AG04450 (cell line): ENCODE measurements around the gene APOC3. TPM values are rescaled to one million over a fixed set of nuclear protein-coding genes. Genes with fewer than 3 reads are reported as not detected.

Source experiments
- CTCF ChIA-PET: fragments of 300-600, 350-600 bp; formaldehyde crosslinking; extraction: SDS; loops from one replicate; lab custom pipeline; 2022; ENCODE audit warnings: antibody characterized with exemption, inconsistent platforms; lab: Charles Lee
- POLR2A ChIA-PET: fragments of 350-600 bp; formaldehyde crosslinking; extraction: SDS; loops from one replicate; lab custom pipeline; 2021; ENCODE audit warnings: antibody characterized with exemption, inconsistent platforms; lab: Yijun Ruan, JAX
- DNase-seq: peaks from one replicate; pipeline ENCODE4 v3.0.0-alpha.2; 2011; ENCODE audit warnings: low read depth, low spot score
- H3K27ac ChIP-seq: one replicate; pipeline ENCODE4 v1.5.1; 2012; ENCODE audit warnings: low read depth, low read length, control low read depth
- H3K27me3 ChIP-seq: one replicate; pipeline ENCODE4 v1.6.0; 2012; ENCODE audit warnings: low read length; ENCODE audit not compliant: control insufficient read depth, insufficient read depth
- H3K4me3 ChIP-seq: 2 replicates; pipeline ENCODE4 v1.5.1; 2011; ENCODE audit warnings: mild to moderate bottlenecking, low read depth, low read length, control low read depth
- H3K9me3 ChIP-seq: 2 replicates; pipeline ENCODE4 v1.5.1; 2012; ENCODE audit warnings: low read length; ENCODE audit not compliant: control insufficient read depth, insufficient read depth
- polyA plus RNA-seq: library from polyadenylated mRNA; depleted of rRNA; stranded (reverse); fragments of >200 nt; gene quantifications from 2 replicates; pipeline ENCODE4 v1.2.3, GENCODE V29; 2011
- TF ChIP-seq, protein P1 (sequence below): IDR thresholded peaks from 2 replicates; pipeline ENCODE4 v1.5.1; 2011; ENCODE audit warnings: low read depth, low read length, control low read depth, inconsistent platforms

The APOC3 gene
- polyA plus RNA-seq, 1 experiment: not detected

DNA sequence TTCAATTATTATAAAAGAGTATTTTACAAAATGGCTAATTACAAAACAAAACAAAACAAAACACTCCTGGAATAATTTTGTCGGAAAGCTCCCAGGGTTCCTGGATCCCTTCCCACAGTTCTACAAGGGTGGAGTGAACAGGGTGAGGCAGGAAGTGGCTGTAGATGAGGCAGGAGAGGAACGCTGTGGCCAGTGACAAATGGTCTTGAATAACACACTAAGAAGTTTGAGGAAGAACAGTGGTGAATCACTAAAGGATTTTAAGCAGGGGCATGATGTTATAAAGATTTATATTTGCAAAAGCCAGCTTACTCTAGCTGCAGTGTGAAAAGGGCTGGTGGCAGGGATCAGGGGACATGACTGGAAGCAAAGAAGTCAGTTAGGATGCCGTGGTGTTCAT, 41.5 kb downstream of the APOC3 start:
- H3K27ac ChIP-seq: no peak overlapping the region
- TF ChIP-seq, protein P1, sequence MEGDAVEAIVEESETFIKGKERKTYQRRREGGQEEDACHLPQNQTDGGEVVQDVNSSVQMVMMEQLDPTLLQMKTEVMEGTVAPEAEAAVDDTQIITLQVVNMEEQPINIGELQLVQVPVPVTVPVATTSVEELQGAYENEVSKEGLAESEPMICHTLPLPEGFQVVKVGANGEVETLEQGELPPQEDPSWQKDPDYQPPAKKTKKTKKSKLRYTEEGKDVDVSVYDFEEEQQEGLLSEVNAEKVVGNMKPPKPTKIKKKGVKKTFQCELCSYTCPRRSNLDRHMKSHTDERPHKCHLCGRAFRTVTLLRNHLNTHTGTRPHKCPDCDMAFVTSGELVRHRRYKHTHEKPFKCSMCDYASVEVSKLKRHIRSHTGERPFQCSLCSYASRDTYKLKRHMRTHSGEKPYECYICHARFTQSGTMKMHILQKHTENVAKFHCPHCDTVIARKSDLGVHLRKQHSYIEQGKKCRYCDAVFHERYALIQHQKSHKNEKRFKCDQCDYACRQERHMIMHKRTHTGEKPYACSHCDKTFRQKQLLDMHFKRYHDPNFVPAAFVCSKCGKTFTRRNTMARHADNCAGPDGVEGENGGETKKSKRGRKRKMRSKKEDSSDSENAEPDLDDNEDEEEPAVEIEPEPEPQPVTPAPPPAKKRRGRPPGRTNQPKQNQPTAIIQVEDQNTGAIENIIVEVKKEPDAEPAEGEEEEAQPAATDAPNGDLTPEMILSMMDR: no peak
- ChIA-PET POLR2A (no interaction called here), CTCF (interaction anchor here (0.7 to 2.8 kb wide), 3 partner anchors 9 to 80 kb away, joined by 3 to 13 read pairs (median 6); partner anchors contain the start of gene APOA5)
- DNase-seq: no peak
- H3K27me3 ChIP-seq: no peaks in the 10 kb centered on the region
- no peak overlapping the region for H3K4me3 ChIP-seq
- H3K9me3 ChIP-seq: no peaks in the 10 kb centered on the region

DNA sequence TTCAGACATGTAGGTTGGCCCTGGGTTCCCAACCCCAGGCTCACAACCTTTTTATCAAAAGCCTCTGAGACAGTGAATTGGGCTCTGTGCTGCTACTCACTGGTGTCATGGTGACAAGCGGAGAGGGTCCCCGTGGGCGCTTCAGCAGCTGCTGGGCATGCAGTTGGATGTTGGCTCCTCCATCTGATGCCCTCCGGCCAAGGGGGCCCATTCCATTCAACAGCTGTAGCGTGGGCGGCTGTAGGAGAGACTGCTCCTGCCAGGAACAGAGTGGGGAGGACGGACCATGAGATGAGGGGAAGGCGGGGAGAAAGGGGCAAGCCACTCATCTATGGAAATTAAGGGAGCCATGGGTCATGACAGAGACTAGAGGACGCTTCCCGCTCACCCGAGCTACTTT, 43.7 kb downstream of the APOC3 start:
- no peak for DNase-seq
- POLR2A ChIA-PET: no interaction called here
- Histone ChIP-seq H3K9me3 (no peaks in the 10 kb centered on the region), H3K4me3 (no peak overlapping the region), H3K27me3 (no peaks in the 10 kb centered on the region), H3K27ac (no peak overlapping the region)
- CTCF ChIA-PET: interaction anchor here (0.6 to 1.3 kb wide), 3 partner anchors 38 to 288 kb away, joined by 3 to 13 read pairs (median 4); no protein-coding TSS in a partner anchor
- TF ChIP-seq, protein P1: no peak

DNA sequence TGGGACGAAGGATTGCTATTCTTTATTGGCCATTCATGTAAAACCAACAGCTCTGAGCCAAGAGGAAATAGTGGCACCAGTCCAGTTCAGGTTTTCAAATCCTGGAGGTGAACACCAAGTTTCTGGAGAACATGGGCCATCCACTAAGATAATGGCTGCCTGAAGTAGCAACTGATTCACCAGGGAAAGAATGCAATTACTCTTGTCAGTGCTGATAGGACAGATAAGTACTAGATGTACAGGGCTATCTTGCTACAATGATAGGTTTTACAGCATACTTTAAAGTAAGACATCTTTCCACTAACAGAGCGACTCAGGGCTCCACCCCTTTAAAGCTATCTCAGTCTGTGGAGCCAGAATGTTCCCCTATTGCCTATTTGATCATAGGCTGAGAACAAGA, 44.5 kb downstream of the APOC3 start:
- CTCF ChIA-PET: interaction anchor here (1.0 to 1.3 kb wide), 2 partner anchors 83 to 232 kb away, joined by 3 to 13 read pairs; partner anchors contain the start of gene APOA5
- POLR2A ChIA-PET: no interaction called here
- TF ChIP-seq, protein P1: no peak
- no peak for DNase-seq
- Histone ChIP-seq H3K4me3 (no peak overlapping the region), H3K27ac (no peak overlapping the region), H3K9me3 (no peaks in the 10 kb centered on the region), H3K27me3 (no peaks in the 10 kb centered on the region)

DNA sequence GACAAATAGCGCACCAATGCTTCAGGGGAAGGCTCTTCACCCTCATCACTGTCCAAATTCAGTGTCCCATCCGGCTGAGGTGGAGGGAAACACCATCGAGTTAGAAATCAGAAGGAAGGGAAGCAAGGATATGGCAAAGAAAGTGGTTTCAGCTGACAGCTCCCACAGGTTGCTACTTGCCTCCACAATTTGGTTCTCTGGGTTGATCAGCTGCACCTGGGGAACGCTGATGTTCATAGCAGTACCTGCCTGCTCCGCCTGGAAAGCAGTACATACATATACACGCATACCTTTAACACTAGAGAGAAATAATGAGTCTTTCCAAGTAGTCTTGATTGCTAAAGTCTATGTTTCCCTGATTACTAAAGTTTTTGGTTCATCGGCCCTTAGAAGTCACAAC, 45.5 kb downstream of the APOC3 start:
- Histone ChIP-seq H3K27me3 (no peaks in the 10 kb centered on the region), H3K27ac (no peak overlapping the region), H3K4me3 (no peak overlapping the region), H3K9me3 (no peaks in the 10 kb centered on the region)
- ChIA-PET POLR2A (no interaction called here), CTCF (no interaction called here)
- TF ChIP-seq, protein P1: no peak
- no peak for DNase-seq

DNA sequence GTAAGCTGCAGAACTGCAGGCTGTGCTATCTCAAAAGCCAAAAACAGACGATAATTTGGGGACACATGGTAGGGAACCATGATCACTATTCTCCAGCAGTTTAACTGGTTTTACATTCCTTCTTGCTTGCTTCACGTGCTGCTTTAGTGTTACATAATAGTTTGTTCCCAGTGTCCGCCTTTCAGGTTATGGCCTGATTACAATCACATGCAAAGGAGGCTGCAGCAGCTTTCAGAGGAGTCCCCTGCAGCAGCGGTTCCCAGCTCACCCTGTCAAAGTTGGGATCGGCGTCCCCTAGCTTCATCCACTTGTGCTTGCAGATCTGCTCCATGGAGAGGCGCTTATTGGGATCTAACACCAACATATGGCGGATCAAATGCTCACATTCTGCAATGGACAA, 46.9 kb downstream of the APOC3 start:
- TF ChIP-seq, protein P1: no peak
- ChIA-PET CTCF (interaction anchor here (1.1 to 1.5 kb wide), 2 partner anchors 85 to 229 kb away, joined by 3 to 9 read pairs; partner anchors contain the start of gene APOA5), POLR2A (no interaction called here)
- Histone ChIP-seq H3K27me3 (no peaks in the 10 kb centered on the region), H3K27ac (no peak overlapping the region), H3K4me3 (no peak overlapping the region), H3K9me3 (no peaks in the 10 kb centered on the region)
- DNase-seq: no peak
